Measurements from ENCODE around the gene MALAT1.
A peak's percentile ranks its signal among the peaks of the same experiment; 100 is the strongest.

Gene MALAT1

GRCh38 chr11:65549096-65549495, 50.3 kb downstream of the MALAT1 start:
- Histone ChIP-seq H3K9me3 (ENCODE audit: control insufficient read depth, low read length) (no peaks in the 10 kb centered on the region), H3K27me3 (replicated peaks; ENCODE audit: control insufficient read depth, insufficient read depth, low read length) (no peaks in the 10 kb centered on the region), H3K4me3 (ENCODE audit: low read length) (no peak overlapping the region), H3K36me3 (ENCODE audit: control insufficient read depth, insufficient read depth, low read length, severe bottlenecking) (peaks cover 17% of the 10 kb centered on the region), H3K4me1 (ENCODE audit: control insufficient read depth, insufficient read depth, low read length) (no peaks in the 10 kb centered on the region), H3K9ac (ENCODE audit: low read length) (no peak overlapping the region)
- no peak for DNase-seq (ENCODE audit: low read depth)

- Histone ChIP-seq H3K27me3 (replicated peaks; ENCODE audit: control insufficient read depth, insufficient read depth, low read length) (no peaks in the 10 kb centered on the region), H3K9ac (ENCODE audit: low read length) (no peak overlapping the region), H3K9me3 (ENCODE audit: control insufficient read depth, low read length) (no peaks in the 10 kb centered on the region), H3K36me3 (ENCODE audit: control insufficient read depth, insufficient read depth, low read length, severe bottlenecking) (peaks cover 17% of the 10 kb centered on the region), H3K4me3 (ENCODE audit: low read length) (no peak overlapping the region), H3K4me1 (ENCODE audit: control insufficient read depth, insufficient read depth, low read length) (peaks cover 15% of the 10 kb centered on the region)
- DNase-seq (ENCODE audit: low read depth): peak; percentile 52
Observed at GRCh38 chr11:65551572-65552387, 52.9 kb downstream of the MALAT1 start.

GRCh38 chr11:65552388-65552951, 53.6 kb downstream of the MALAT1 start:
- Histone ChIP-seq H3K9ac (ENCODE audit: low read length) (no peak overlapping the region), H3K4me1 (ENCODE audit: control insufficient read depth, insufficient read depth, low read length) (peaks cover 21% of the 10 kb centered on the region), H3K27me3 (replicated peaks; ENCODE audit: control insufficient read depth, insufficient read depth, low read length) (no peaks in the 10 kb centered on the region), H3K9me3 (ENCODE audit: control insufficient read depth, low read length) (no peaks in the 10 kb centered on the region), H3K36me3 (ENCODE audit: control insufficient read depth, insufficient read depth, low read length, severe bottlenecking) (peaks cover 17% of the 10 kb centered on the region), H3K4me3 (ENCODE audit: low read length) (no peak overlapping the region)
- DNase-seq (ENCODE audit: low read depth): no peak

- Histone ChIP-seq H3K27me3 (replicated peaks; ENCODE audit: control insufficient read depth, insufficient read depth, low read length) (no peaks in the 10 kb centered on the region), H3K36me3 (ENCODE audit: control insufficient read depth, insufficient read depth, low read length, severe bottlenecking) (peaks cover 16% of the 10 kb centered on the region), H3K4me3 (ENCODE audit: low read length) (no peak overlapping the region), H3K9ac (ENCODE audit: low read length) (no peak overlapping the region), H3K4me1 (ENCODE audit: control insufficient read depth, insufficient read depth, low read length) (peaks cover 21% of the 10 kb centered on the region), H3K9me3 (ENCODE audit: control insufficient read depth, low read length) (no peaks in the 10 kb centered on the region)
- no peak for DNase-seq (ENCODE audit: low read depth)
Observed at GRCh38 chr11:65553301-65554001, 54.6 kb downstream of the MALAT1 start.

- H3K4me3 ChIP-seq (ENCODE audit: low read length): no peak overlapping the region
Observed at GRCh38 chr11:65554057-65554818, 55.4 kb downstream of the MALAT1 start.

GRCh38 chr11:65554842-65555430, 56.1 kb downstream of the MALAT1 start:
- peaks cover 35% of the 10 kb centered on the region for H3K4me1 ChIP-seq (ENCODE audit: control insufficient read depth, insufficient read depth, low read length)
- no peak overlapping the region for H3K4me3 ChIP-seq (ENCODE audit: low read length)
- H3K36me3 ChIP-seq (ENCODE audit: control insufficient read depth, insufficient read depth, low read length, severe bottlenecking): peaks cover 9% of the 10 kb centered on the region
- DNase-seq (ENCODE audit: low read depth): no peak
- H3K27me3 ChIP-seq (replicated peaks; ENCODE audit: control insufficient read depth, insufficient read depth, low read length): no peaks in the 10 kb centered on the region
- H3K9me3 ChIP-seq (ENCODE audit: control insufficient read depth, low read length): no peaks in the 10 kb centered on the region
- peak overlapping the region; percentile 37 for H3K9ac ChIP-seq (ENCODE audit: low read length)

More at GRCh38 chr11:65554057-65554818, 55.4 kb downstream of the MALAT1 start:
- DNase-seq (ENCODE audit: low read depth): no peak
- Histone ChIP-seq H3K9ac (ENCODE audit: low read length) (no peak overlapping the region), H3K9me3 (ENCODE audit: control insufficient read depth, low read length) (no peaks in the 10 kb centered on the region), H3K27me3 (replicated peaks; ENCODE audit: control insufficient read depth, insufficient read depth, low read length) (no peaks in the 10 kb centered on the region), H3K36me3 (ENCODE audit: control insufficient read depth, insufficient read depth, low read length, severe bottlenecking) (peaks cover 9% of the 10 kb centered on the region), H3K4me1 (ENCODE audit: control insufficient read depth, insufficient read depth, low read length) (peaks cover 28% of the 10 kb centered on the region)

- Histone ChIP-seq H3K4me1 (ENCODE audit: control insufficient read depth, insufficient read depth, low read length) (peaks cover 43% of the 10 kb centered on the region), H3K9me3 (ENCODE audit: control insufficient read depth, low read length) (no peaks in the 10 kb centered on the region), H3K27me3 (replicated peaks; ENCODE audit: control insufficient read depth, insufficient read depth, low read length) (no peaks in the 10 kb centered on the region), H3K36me3 (ENCODE audit: control insufficient read depth, insufficient read depth, low read length, severe bottlenecking) (peaks cover 9% of the 10 kb centered on the region), H3K4me3 (ENCODE audit: low read length) (peak overlapping the region; percentile 20), H3K9ac (ENCODE audit: low read length) (no peak overlapping the region)
- peak; percentile 84 for DNase-seq (ENCODE audit: low read depth)
Observed at GRCh38 chr11:65555693-65556231, 56.9 kb downstream of the MALAT1 start.

Measured in adipocyte (in vitro differentiated cells).